Activated CD4-positive, alpha-beta memory T cell treated with anti-CD3 and anti-CD28 coated beads for 36 hours (primary cell): Measurements from ENCODE around the gene PCNX1. TPM values are rescaled to one million over a fixed set of nuclear protein-coding genes. Genes with fewer than 3 reads are reported as not detected.

Experiments
- CTCF ChIA-PET: fragments of 350-600 bp; sonication (Branson Sonifier 250); formaldehyde crosslinking; loops from one replicate; lab custom pipeline; 2021; ENCODE audit warnings: antibody characterized with exemption, inconsistent platforms; lab: Charles Lee
- POLR2A ChIA-PET: fragments of 350-600 bp; sonication (Branson Sonifier 250); formaldehyde crosslinking; loops from one replicate; lab custom pipeline; 2021; ENCODE audit warnings: antibody characterized with exemption; lab: Charles Lee
- DNase-seq: peaks from one replicate; pipeline ENCODE4 v3.0.0-alpha.2; 2020
- H3K27ac Mint-ChIP-seq: one replicate; pipeline ENCODE4 v1.8.0; 2021; ENCODE audit warnings: mixed read lengths
- H3K27me3 Mint-ChIP-seq: one replicate; pipeline ENCODE4 v1.8.0; 2021; ENCODE audit warnings: mixed read lengths
- H3K36me3 Mint-ChIP-seq: one replicate; pipeline ENCODE4 v1.8.0; 2021; ENCODE audit warnings: mixed read lengths
- H3K4me1 Mint-ChIP-seq: one replicate; pipeline ENCODE4 v1.8.0; 2021; ENCODE audit warnings: low read depth, mixed read lengths
- H3K4me3 Mint-ChIP-seq: one replicate; pipeline ENCODE4 v1.8.0; 2021; ENCODE audit warnings: mild to moderate bottlenecking, mixed read lengths
- H3K9me3 Mint-ChIP-seq: one replicate; pipeline ENCODE4 v1.8.0; 2021; ENCODE audit warnings: mixed read lengths
- intact Hi-C: fragments of 100-400 bp; cut with micrococcal nuclease; formaldehyde crosslinking; loops from one replicate; pipeline ENCODE4 v1.15.1; 2023
- total RNA-seq, 2 experiments: library from RNA; stranded (reverse); gene quantifications; one replicate each; pipeline ENCODE4 v1.2.3, GENCODE V29; 2021

PCNX1 gene
- total RNA-seq, 2 experiments from 2014 or later: 39.2 to 44.4 TPM

GRCh38 chr14:70890826-70891659, 16.2 kb upstream of the PCNX1 start:
- H3K27me3 Mint-ChIP-seq: peaks cover 5% of the 10 kb centered on the region
- H3K4me1 Mint-ChIP-seq: peaks cover 78% of the 10 kb centered on the region
- CTCF ChIA-PET: interaction anchor here (17.9 kb wide), 1 partner anchor 12 kb away, joined by 199 read pairs; the partner anchor contains the start of gene PCNX1
- no peak overlapping the region for H3K27ac Mint-ChIP-seq
- H3K4me3 Mint-ChIP-seq: no peak overlapping the region
- no peak for DNase-seq
- intact Hi-C loops: no loop called here
- H3K36me3 Mint-ChIP-seq: no peaks in the 10 kb centered on the region
- H3K9me3 Mint-ChIP-seq: no peaks in the 10 kb centered on the region
- POLR2A ChIA-PET: interaction anchor here (0.6 kb wide), 1 partner anchor 30 kb away, joined by 3 read pairs; no protein-coding TSS in a partner anchor

- peaks cover 71% of the 10 kb centered on the region for H3K4me1 Mint-ChIP-seq
- POLR2A ChIA-PET: interaction anchor here (1.3 kb wide), 1 partner anchor 16 kb away, joined by 3 read pairs; the partner anchor contains the start of gene PCNX1
- H3K4me3 Mint-ChIP-seq: no peak overlapping the region
- no peak for DNase-seq
- no peaks in the 10 kb centered on the region for H3K36me3 Mint-ChIP-seq
- CTCF ChIA-PET: interaction anchor here (17.9 kb wide), 1 partner anchor 12 kb away, joined by 199 read pairs; the partner anchor contains the start of gene PCNX1
- peaks cover 6% of the 10 kb centered on the region for H3K27me3 Mint-ChIP-seq
- no peak overlapping the region for H3K27ac Mint-ChIP-seq
- no peaks in the 10 kb centered on the region for H3K9me3 Mint-ChIP-seq
- intact Hi-C loops: no loop called here
Observed at GRCh38 chr14:70891737-70892136, 15.5 kb upstream of the PCNX1 start.

- Mint-ChIP-seq H3K27ac (peak overlapping the region; percentile 71), H3K9me3 (no peaks in the 10 kb centered on the region), H3K36me3 (no peaks in the 10 kb centered on the region), H3K4me3 (peak overlapping the region; percentile 7), H3K4me1 (peaks cover 59% of the 10 kb centered on the region), H3K27me3 (peaks cover 7% of the 10 kb centered on the region)
- no peak for DNase-seq
- intact Hi-C loops: loop anchor here (1.0 kb wide), 1 partner anchor 9 kb away; no protein-coding TSS in a partner anchor
- ChIA-PET POLR2A (interaction anchor here (0.7 to 1.3 kb wide), 2 partner anchors 8 to 14 kb away, joined by 3 read pairs; partner anchors contain the start of gene PCNX1), CTCF (interaction anchor here (17.9 kb wide), 1 partner anchor 10 kb away, joined by 199 read pairs; the partner anchor contains the start of gene PCNX1)
Observed at GRCh38 chr14:70893062-70893845, 14.0 kb upstream of the PCNX1 start.

- intact Hi-C loops: loop anchor here (1.0 kb wide), 2 partner anchors 8 kb away; no protein-coding TSS in a partner anchor
- peak; percentile 66 for DNase-seq
- H3K36me3 Mint-ChIP-seq: no peaks in the 10 kb centered on the region
- peaks cover 59% of the 10 kb centered on the region for H3K4me1 Mint-ChIP-seq
- H3K27ac Mint-ChIP-seq: peak overlapping the region; percentile 71
- no peaks in the 10 kb centered on the region for H3K9me3 Mint-ChIP-seq
- peaks cover 7% of the 10 kb centered on the region for H3K27me3 Mint-ChIP-seq
- peak overlapping the region; percentile 7 for H3K4me3 Mint-ChIP-seq
- POLR2A ChIA-PET: interaction anchor here (1.2 kb wide), 1 partner anchor 21 kb away, joined by 3 read pairs; no protein-coding TSS in a partner anchor
- CTCF ChIA-PET: interaction anchor here (17.9 kb wide), 1 partner anchor 10 kb away, joined by 199 read pairs; the partner anchor contains the start of gene PCNX1
Observed at GRCh38 chr14:70893858-70894291, 13.4 kb upstream of the PCNX1 start.

- Mint-ChIP-seq H3K4me3 (no peak overlapping the region), H3K36me3 (no peaks in the 10 kb centered on the region), H3K9me3 (no peaks in the 10 kb centered on the region), H3K27ac (no peak overlapping the region), H3K27me3 (peaks cover 7% of the 10 kb centered on the region), H3K4me1 (peaks cover 52% of the 10 kb centered on the region)
- intact Hi-C loops: loop anchor here (1.0 kb wide), 1 partner anchor 9 kb away; no protein-coding TSS in a partner anchor
- DNase-seq: peak; percentile 33
- CTCF ChIA-PET: interaction anchor here (17.9 kb wide), 1 partner anchor 9 kb away, joined by 199 read pairs; the partner anchor contains the start of gene PCNX1
- POLR2A ChIA-PET: interaction anchor here (1.2 kb wide), 2 partner anchors 10 to 22 kb away, joined by 3 to 4 read pairs; no protein-coding TSS in a partner anchor
Observed at GRCh38 chr14:70894868-70895267, 12.4 kb upstream of the PCNX1 start.

GRCh38 chr14:70896317-70896716, 10.9 kb upstream of the PCNX1 start:
- no peak for DNase-seq
- CTCF ChIA-PET: interaction anchor here (0.6 to 2.0 kb wide), 5 partner anchors 9 to 78 kb away, joined by 3 to 8 read pairs (median 4); partner anchors contain the start of gene PCNX1
- Mint-ChIP-seq H3K36me3 (no peaks in the 10 kb centered on the region), H3K4me1 (peaks cover 50% of the 10 kb centered on the region), H3K4me3 (no peak overlapping the region), H3K9me3 (no peaks in the 10 kb centered on the region), H3K27ac (no peak overlapping the region), H3K27me3 (peaks cover 7% of the 10 kb centered on the region)
- POLR2A ChIA-PET: no interaction called here
- intact Hi-C loops: no loop called here

GRCh38 chr14:70896981-70897380, 10.3 kb upstream of the PCNX1 start:
- H3K36me3 Mint-ChIP-seq: no peaks in the 10 kb centered on the region
- ChIA-PET POLR2A (no interaction called here), CTCF (interaction anchor here (1.9 to 2.0 kb wide), 2 partner anchors 10 to 79 kb away, joined by 6 to 8 read pairs; no protein-coding TSS in a partner anchor)
- intact Hi-C loops: no loop called here
- no peak for DNase-seq
- no peaks in the 10 kb centered on the region for H3K9me3 Mint-ChIP-seq
- peaks cover 7% of the 10 kb centered on the region for H3K27me3 Mint-ChIP-seq
- H3K4me1 Mint-ChIP-seq: peaks cover 52% of the 10 kb centered on the region
- H3K27ac Mint-ChIP-seq: no peak overlapping the region
- no peak overlapping the region for H3K4me3 Mint-ChIP-seq

- no peak for DNase-seq
- intact Hi-C loops: no loop called here
- Mint-ChIP-seq H3K4me3 (no peak overlapping the region), H3K36me3 (no peaks in the 10 kb centered on the region), H3K27me3 (peaks cover 7% of the 10 kb centered on the region), H3K27ac (no peak overlapping the region), H3K9me3 (no peaks in the 10 kb centered on the region), H3K4me1 (peaks cover 51% of the 10 kb centered on the region)
- ChIA-PET POLR2A (no interaction called here), CTCF (interaction anchor here (1.9 to 2.0 kb wide), 2 partner anchors 10 to 79 kb away, joined by 6 to 8 read pairs; no protein-coding TSS in a partner anchor)
Observed at GRCh38 chr14:70897464-70897863, 9.8 kb upstream of the PCNX1 start.

GRCh38 chr14:70898111-70898745, 9.0 kb upstream of the PCNX1 start:
- no peak for DNase-seq
- H3K4me3 Mint-ChIP-seq: no peak overlapping the region
- CTCF ChIA-PET: interaction anchor here (0.7 to 2.0 kb wide), 4 partner anchors 10 to 80 kb away, joined by 3 to 8 read pairs (median 4); no protein-coding TSS in a partner anchor
- no peaks in the 10 kb centered on the region for H3K36me3 Mint-ChIP-seq
- POLR2A ChIA-PET: interaction anchor here (1.4 kb wide), 1 partner anchor 13 kb away, joined by 7 read pairs; no protein-coding TSS in a partner anchor
- H3K4me1 Mint-ChIP-seq: peaks cover 49% of the 10 kb centered on the region
- H3K27me3 Mint-ChIP-seq: peaks cover 4% of the 10 kb centered on the region
- H3K27ac Mint-ChIP-seq: no peak overlapping the region
- intact Hi-C loops: no loop called here
- no peaks in the 10 kb centered on the region for H3K9me3 Mint-ChIP-seq

- Mint-ChIP-seq H3K27me3 (peaks cover 2% of the 10 kb centered on the region), H3K27ac (peak overlapping the region; percentile 48), H3K36me3 (no peaks in the 10 kb centered on the region), H3K9me3 (no peaks in the 10 kb centered on the region), H3K4me3 (no peak overlapping the region), H3K4me1 (peaks cover 53% of the 10 kb centered on the region)
- POLR2A ChIA-PET: interaction anchor here (1.0 to 2.4 kb wide), 2 partner anchors 8 to 14 kb away, joined by 3 to 35 read pairs; no protein-coding TSS in a partner anchor
- intact Hi-C loops: loop anchor here (10.0 kb wide), 1 partner anchor 1136 kb away; the partner anchor contains the start of gene SRSF5
- no peak for DNase-seq
- CTCF ChIA-PET: interaction anchor here (0.8 to 9.4 kb wide), 6 partner anchors 14 to 83 kb away, joined by 3 to 199 read pairs (median 8); no protein-coding TSS in a partner anchor
Observed at GRCh38 chr14:70901269-70901668, 6.0 kb upstream of the PCNX1 start.
